Small intestine (tissue), 7 donors: Measurements from ENCODE around the gene INF2. TPM values are rescaled to one million over a fixed set of nuclear protein-coding genes. Genes with fewer than 3 reads are reported as not detected.

Experiments used
- DNase-seq, 2 donors: peaks; one replicate each; pipeline versions ENCODE4 v3.0.0 to v3.0.0-alpha.2; 2013
- FAIRE-seq: peaks from 2 replicates; lab custom pipeline; 2012; peaks lifted over from hg19 to GRCh38; lab: Jason Lieb, UNC
- H3K27ac ChIP-seq, 3 donors: one replicate each; pipeline ENCODE4 v1.5.1; 2013; ENCODE audit warnings: low read length in 2 of 3, mild to moderate bottlenecking in 2 of 3, control low read depth in 1 of 3, inconsistent platforms in 1 of 3, low read depth in 1 of 3, moderate library complexity in 1 of 3
- H3K27me3 ChIP-seq, 3 donors: one replicate each; pipeline ENCODE4 v1.6.1; 2013; ENCODE audit warnings: low read length in 3 of 3, inconsistent platforms in 1 of 3; ENCODE audit not compliant: control insufficient read depth in 3 of 3, insufficient read depth in 3 of 3
- H3K36me3 ChIP-seq, 3 donors: one replicate each; pipeline ENCODE4 v1.6.1; 2013; ENCODE audit warnings: low read length in 3 of 3, inconsistent platforms in 1 of 3, low read depth in 1 of 3, mild to moderate bottlenecking in 1 of 3, moderate library complexity in 1 of 3; ENCODE audit not compliant: control insufficient read depth in 3 of 3, insufficient read depth in 2 of 3
- H3K4me1 ChIP-seq, 3 donors: one replicate each; pipeline ENCODE4 v1.6.1; 2013; ENCODE audit warnings: low read length in 2 of 3, inconsistent platforms in 1 of 3, low read depth in 1 of 3, mild to moderate bottlenecking in 1 of 3, moderate library complexity in 1 of 3; ENCODE audit not compliant: control insufficient read depth in 3 of 3, insufficient read depth in 2 of 3
- H3K4me3 ChIP-seq, 3 donors: one replicate each; pipeline ENCODE4 v1.5.1; 2013; ENCODE audit warnings: low read length in 3 of 3, control low read depth in 1 of 3, inconsistent platforms in 1 of 3, low read depth in 1 of 3, mild to moderate bottlenecking in 1 of 3, moderate library complexity in 1 of 3
- H3K9me3 ChIP-seq, 2 donors: one replicate each; pipeline ENCODE4 v1.6.1; 2013; ENCODE audit warnings: low read depth in 1 of 2, low read length in 1 of 2; ENCODE audit not compliant: control insufficient read depth in 2 of 2, insufficient read depth in 1 of 2
- WGBS, 3 donors: extraction: QIAGEN DNeasy Blood & Tissue Kit; methylation state at CpG; one replicate each; pipeline ENCODE4 v1.1.7; 2013; 5-methylcytosine and 5-hydroxymethylcytosine counted together
- polyA plus RNA-seq, 4 donors: library from polyadenylated mRNA; stranded (reverse) in 3 of 4; unstranded in 1 of 4; fragments of 200-250 nt in 3 of 4; fragments of 120-200 nt in 1 of 4; gene quantifications; one replicate each; pipeline versions ENCODE4 v1.2.1 to v1.2.3, GENCODE V29; 2013
- donor health status: healthy with polysubstance abuse.
- donor health status: control.
- donor health status: control.
- donor health status: Bipolar disorder and iron deficiency.
- donor health status: healthy.

The INF2 gene
- polyA plus RNA-seq, 4 donors, result 62.6 to 364 (median 197) TPM

- H3K36me3 ChIP-seq, result peaks cover 6 to 93% (median 10%) of the 10 kb centered on the region in 3 donors
- DNase-seq (no peak), FAIRE-seq (no peak)
- WGBS, 3 donors, result 87 to 91% (median 90%) methylated on average over 13 to 18 of the region's 18 CpGs
- H3K4me1 ChIP-seq, result no peaks in the 10 kb centered on the region
- H3K27me3 ChIP-seq, result no peaks in the 10 kb centered on the region
- H3K27ac ChIP-seq, result no peak overlapping the region
- no peak overlapping the region for H3K4me3 ChIP-seq
- H3K9me3 ChIP-seq, result no peaks in the 10 kb centered on the region
Observed at GRCh38 chr14:104709387-104710039, 20.1 kb downstream of the INF2 start.

- no peak overlapping the region for H3K4me3 ChIP-seq
- no peak overlapping the region for H3K27ac ChIP-seq
- 93% methylated on average over 25 to 34 of the region's 34 CpGs for WGBS, 3 donors
- peaks cover 12 to 93% (median 16%) of the 10 kb centered on the region in 3 donors for H3K36me3 ChIP-seq
- DNase-seq (no peak), FAIRE-seq (no peak)
- H3K4me1 ChIP-seq, result no peaks in the 10 kb centered on the region
- H3K27me3 ChIP-seq, result no peaks in the 10 kb centered on the region
- no peaks in the 10 kb centered on the region for H3K9me3 ChIP-seq
Observed at GRCh38 chr14:104710071-104710735, 20.8 kb downstream of the INF2 start.

- 90 to 91% (median 90%) methylated on average over 32 to 40 of the region's 40 CpGs for WGBS, 3 donors
- Histone ChIP-seq H3K27me3 (no peaks in the 10 kb centered on the region), H3K27ac (no peak overlapping the region), H3K4me3 (no peak overlapping the region), H3K4me1 (no peaks in the 10 kb centered on the region), H3K36me3 (peaks cover 12 to 90% (median 17%) of the 10 kb centered on the region in 3 donors), H3K9me3 (no peaks in the 10 kb centered on the region)
- FAIRE-seq, result no peak
- DNase-seq, result no peak
Observed at GRCh38 chr14:104712881-104713734, 23.7 kb downstream of the INF2 start.

- no peaks in the 10 kb centered on the region for H3K27me3 ChIP-seq
- FAIRE-seq (no peak), DNase-seq (no peak)
- no peaks in the 10 kb centered on the region for H3K9me3 ChIP-seq
- H3K36me3 ChIP-seq, result peaks cover 12 to 91% (median 19%) of the 10 kb centered on the region in 3 donors
- 90 to 97% (median 96%) methylated on average over 15 to 16 of the region's 16 CpGs for WGBS, 3 donors
- no peaks in the 10 kb centered on the region for H3K4me1 ChIP-seq
- H3K27ac ChIP-seq, result no peak overlapping the region
- H3K4me3 ChIP-seq, result no peak overlapping the region
Observed at GRCh38 chr14:104714066-104714465, 24.6 kb downstream of the INF2 start.

- FAIRE-seq, result no peak
- 93 to 96% (median 95%) methylated on average over 28 to 31 of the region's 31 CpGs for WGBS, 3 donors
- H3K36me3 ChIP-seq, result peaks cover 12 to 91% (median 20%) of the 10 kb centered on the region in 3 donors
Observed at GRCh38 chr14:104714681-104715080, 25.3 kb downstream of the INF2 start.

GRCh38 chr14:104715416-104715815, 26.0 kb downstream of the INF2 start:
- 85 to 90% (median 87%) methylated on average over 18 of the region's 18 CpGs for WGBS, 3 donors
- H3K36me3 ChIP-seq, result peaks cover 12 to 88% (median 20%) of the 10 kb centered on the region in 3 donors
- no peak overlapping the region for H3K27ac ChIP-seq
- FAIRE-seq (no peak), DNase-seq (no peak)
- no peaks in the 10 kb centered on the region for H3K27me3 ChIP-seq
- H3K4me1 ChIP-seq, result no peaks in the 10 kb centered on the region
- H3K4me3 ChIP-seq, result no peak overlapping the region
- H3K9me3 ChIP-seq, result no peaks in the 10 kb centered on the region

More at GRCh38 chr14:104714681-104715080, 25.3 kb downstream of the INF2 start:
- Histone ChIP-seq H3K4me1 (no peaks in the 10 kb centered on the region), H3K4me3 (no peak overlapping the region), H3K9me3 (no peaks in the 10 kb centered on the region), H3K27me3 (no peaks in the 10 kb centered on the region), H3K27ac (no peak overlapping the region)
- no peak for DNase-seq

GRCh38 chr14:104715871-104716270, 26.5 kb downstream of the INF2 start:
- Histone ChIP-seq H3K4me1 (no peaks in the 10 kb centered on the region), H3K27me3 (no peaks in the 10 kb centered on the region), H3K36me3 (peaks cover 12 to 85% (median 20%) of the 10 kb centered on the region in 3 donors), H3K9me3 (no peaks in the 10 kb centered on the region), H3K27ac (no peak overlapping the region), H3K4me3 (no peak overlapping the region)
- DNase-seq (no peak), FAIRE-seq (no peak)
- WGBS, 3 donors, result 91 to 94% (median 92%) methylated on average over 11 to 12 of the region's 12 CpGs

GRCh38 chr14:104717137-104717536, 27.7 kb downstream of the INF2 start:
- FAIRE-seq, result no peak

More at GRCh38 chr14:104717137-104717536, 27.7 kb downstream of the INF2 start:
- 89 to 91% (median 90%) methylated on average over 22 of the region's 22 CpGs for WGBS, 3 donors
- H3K27ac ChIP-seq, result no peak overlapping the region
- no peaks in the 10 kb centered on the region for H3K4me1 ChIP-seq
- no peak overlapping the region for H3K4me3 ChIP-seq
- DNase-seq, result no peak
- H3K27me3 ChIP-seq, result no peaks in the 10 kb centered on the region
- H3K36me3 ChIP-seq, result peaks cover 14 to 84% (median 14%) of the 10 kb centered on the region in 3 donors
- no peaks in the 10 kb centered on the region for H3K9me3 ChIP-seq
